ENCODE data around the gene PTCD3.

PTCD3 gene

DNA sequence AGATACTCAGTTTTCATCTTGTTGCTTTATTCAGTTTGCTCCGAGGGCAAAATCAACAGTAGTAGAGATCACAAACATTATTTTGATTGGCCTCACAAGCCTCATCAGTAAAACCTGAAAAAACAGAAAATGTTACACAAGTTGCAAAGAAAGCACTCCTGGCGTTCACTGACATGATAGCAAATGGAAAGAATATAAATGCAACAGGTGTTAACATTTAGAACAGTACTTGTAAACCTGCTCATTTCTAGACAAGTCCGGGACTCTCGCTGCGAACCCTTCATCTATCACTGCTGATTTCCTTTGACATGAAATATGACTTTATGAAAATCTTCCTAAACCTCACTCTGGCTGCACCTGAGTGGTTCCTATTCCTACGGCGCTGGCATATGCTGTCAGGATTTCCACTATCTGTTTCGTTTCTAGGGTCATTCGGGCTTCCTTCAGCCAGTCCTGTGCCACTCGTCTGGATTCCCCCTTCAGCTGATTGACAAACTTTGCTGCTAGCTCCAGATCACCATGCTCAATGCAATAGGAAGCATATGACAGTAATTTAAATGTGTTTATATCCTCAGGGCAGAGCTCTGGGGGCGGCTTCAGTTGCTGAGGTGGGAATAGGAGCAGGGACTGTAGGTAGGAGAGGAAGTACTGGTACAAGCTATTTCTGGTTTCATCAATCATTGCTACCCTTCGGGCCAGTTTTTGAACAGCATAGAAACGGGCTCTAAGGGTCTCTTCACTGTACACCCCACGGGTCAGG lies 38.1 kb downstream of the PTCD3 start:
- no peak for DNase-seq (ENCODE audit: low read depth)

DNA sequence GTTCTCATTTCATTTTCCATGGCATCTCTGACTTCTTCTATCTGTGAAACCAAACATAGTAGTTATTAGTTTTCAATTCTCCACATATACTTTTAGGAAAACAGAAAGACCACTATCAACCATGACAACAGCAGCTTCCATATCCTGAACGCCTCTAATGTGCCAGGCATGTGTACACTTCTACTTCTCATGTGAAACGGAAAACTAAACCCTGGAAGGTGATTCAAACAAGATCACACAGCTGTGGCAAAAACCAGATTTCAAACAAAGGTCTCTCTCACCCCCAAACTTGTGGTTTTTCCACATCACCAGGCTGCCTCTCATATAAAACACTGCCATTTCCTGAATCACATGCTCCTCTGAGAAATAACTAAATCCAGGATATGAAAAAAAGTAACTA lies 41.8 kb downstream of the PTCD3 start:
- DNase-seq (ENCODE audit: low read depth) = no peak

DNA sequence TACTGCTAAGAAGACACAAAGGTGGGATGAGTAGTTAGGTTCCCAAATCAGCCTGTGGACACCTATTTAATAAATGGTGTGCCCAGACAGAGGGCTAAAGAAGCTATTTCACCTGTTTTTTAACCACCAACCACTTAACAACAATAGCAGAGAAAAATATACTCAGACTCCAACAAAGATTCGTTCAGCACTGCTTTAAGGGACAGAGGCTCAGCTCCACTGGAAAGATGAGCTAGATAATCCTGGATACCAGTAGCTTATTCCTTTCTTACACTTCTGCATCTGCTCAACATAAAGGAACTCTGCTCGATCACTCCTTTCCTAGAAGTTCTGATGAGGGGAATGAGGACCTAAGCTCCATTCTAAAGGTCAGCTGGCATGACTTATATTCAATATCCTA lies 44.5 kb downstream of the PTCD3 start:
- no peak for DNase-seq (ENCODE audit: low read depth)

DNA sequence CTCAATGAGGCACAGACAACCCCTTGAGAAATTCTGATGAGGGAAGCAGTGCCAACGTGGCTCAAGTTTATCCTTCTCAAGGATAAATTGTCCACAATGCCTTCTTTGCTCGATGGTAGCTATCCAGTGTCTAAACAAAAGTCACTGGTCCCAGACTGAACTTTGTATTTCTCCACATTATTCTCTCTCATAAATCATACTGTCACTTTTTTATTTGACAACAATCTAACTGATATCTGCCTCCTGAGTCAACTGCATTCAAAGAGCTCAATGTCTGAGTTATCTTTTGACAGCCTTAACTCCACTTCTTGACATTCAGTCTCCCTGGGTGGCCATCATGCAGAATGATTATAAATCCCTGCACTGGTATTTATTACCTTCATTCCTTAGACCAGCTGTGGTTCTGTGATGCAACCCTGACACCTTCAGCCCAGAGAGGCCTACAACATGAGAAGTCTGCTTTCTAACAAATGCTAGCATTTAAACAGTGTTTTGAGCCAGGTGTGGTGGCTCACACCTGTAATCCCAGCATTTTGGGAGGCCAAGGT lies 51.0 kb downstream of the PTCD3 start:
- DNase-seq (ENCODE audit: low read depth) = no peak

GRCh38 chr2:86158286-86158685 lies 52.3 kb downstream of the PTCD3 start:
- DNase-seq (ENCODE audit: low read depth) = no peak

DNA sequence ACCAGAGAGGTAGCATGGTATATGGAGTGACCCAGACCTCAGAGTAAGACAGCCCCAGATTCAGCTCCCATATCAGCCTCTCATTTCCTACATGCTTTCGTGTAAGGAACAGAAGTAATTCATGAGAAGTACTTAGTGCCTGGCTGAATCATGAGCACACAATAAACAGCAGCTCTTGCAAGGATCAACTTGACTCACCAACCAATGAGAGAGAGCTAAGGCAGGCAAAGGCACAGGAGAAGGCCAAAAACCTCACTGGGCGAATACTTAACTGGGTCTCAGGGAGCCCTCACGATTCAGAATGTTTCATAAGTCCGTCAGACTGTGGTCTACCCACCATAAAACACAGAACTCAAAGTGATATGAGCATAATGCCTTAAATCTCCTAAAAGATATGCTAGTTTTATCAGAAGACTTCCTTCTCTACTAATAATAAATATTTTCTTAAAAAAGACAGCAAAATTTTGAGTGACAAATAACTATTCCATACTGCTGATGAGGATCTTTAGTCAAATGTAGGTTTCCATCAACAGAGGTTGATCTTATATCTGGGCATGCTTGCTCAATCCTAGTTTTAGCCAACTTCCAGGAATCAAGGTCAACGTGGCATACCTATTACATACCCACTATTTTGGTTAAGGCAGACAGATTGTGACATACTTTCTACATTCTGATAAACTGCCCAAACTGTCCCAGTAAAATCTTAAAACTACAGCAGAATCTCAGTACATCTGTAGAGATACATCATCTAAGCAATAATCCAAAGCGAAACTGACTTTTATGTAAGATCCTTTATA lies 54.3 kb downstream of the PTCD3 start:
- DNase-seq (ENCODE audit: low read depth) = no peak

- no peak for DNase-seq (ENCODE audit: low read depth)
Measured at GRCh38 chr2:86170449-86170848, 64.4 kb downstream of the PTCD3 start.

DNA sequence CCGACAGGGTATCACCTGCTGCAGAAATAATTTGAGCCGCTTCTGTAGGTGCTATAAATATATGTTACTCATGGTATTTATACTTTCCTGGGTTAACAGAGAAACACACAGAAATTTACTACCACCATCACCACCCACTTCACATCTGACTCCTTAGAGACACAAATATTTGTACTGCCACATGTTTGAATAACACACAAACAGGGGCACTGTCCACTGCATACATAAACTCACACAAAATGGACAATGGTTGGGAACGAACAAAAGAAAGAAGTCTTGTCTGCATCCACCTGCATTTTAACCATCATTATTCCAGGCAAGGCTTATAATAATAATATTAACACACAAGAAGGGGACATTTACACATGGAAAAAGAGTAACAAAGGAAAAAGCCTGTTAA lies 65.3 kb downstream of the PTCD3 start:
- DNase-seq (ENCODE audit: low read depth) = no peak

DNA sequence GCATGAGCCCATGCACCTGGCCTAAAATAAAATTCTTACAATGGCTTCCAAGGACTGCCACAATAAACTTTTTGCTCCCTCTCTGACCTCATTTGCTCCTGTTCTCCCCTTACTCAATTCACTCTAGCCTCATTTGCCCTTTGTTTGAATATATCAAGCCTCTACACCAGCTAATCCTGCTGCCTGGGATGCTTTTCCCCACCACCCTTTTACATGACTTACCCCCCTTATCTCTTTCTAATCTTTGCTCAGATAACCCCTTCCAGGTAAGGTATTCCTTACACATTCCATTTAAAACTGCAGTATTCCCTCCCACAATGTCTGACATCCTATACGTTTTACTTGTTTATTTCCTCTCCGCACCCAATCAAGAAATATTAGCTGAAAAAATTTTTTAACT lies 66.6 kb downstream of the PTCD3 start:
- DNase-seq (ENCODE audit: low read depth) = no peak

DNA sequence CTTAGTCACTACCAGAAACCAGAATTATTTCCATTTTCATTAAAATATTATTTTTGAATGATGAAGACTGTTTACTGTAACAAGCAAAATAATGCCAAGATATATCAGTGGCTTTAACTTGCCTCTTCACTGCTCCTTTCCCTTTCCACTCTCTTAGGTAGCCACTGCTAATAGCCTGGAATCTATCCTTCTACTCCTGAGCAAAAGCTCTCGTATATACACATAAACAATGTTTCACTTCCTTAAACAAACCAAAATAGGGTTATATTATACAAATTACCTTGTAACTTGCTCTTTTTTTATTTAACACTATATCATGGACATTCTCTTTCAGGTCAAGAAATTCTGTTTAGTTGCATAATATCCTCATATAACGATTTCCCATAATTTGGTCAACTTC lies 68.4 kb downstream of the PTCD3 start:
- DNase-seq (ENCODE audit: low read depth) = no peak

GRCh38 chr2:86175828-86176227 lies 69.8 kb downstream of the PTCD3 start:
- no peak for DNase-seq (ENCODE audit: low read depth)

GRCh38 chr2:86176597-86176996 lies 70.6 kb downstream of the PTCD3 start:
- DNase-seq (ENCODE audit: low read depth) = no peak

- DNase-seq (ENCODE audit: low read depth) = no peak
Measured at GRCh38 chr2:86185517-86186212, 79.6 kb downstream of the PTCD3 start.

GRCh38 chr2:86186431-86186830 lies 80.4 kb downstream of the PTCD3 start:
- no peak for DNase-seq (ENCODE audit: low read depth)

DNA sequence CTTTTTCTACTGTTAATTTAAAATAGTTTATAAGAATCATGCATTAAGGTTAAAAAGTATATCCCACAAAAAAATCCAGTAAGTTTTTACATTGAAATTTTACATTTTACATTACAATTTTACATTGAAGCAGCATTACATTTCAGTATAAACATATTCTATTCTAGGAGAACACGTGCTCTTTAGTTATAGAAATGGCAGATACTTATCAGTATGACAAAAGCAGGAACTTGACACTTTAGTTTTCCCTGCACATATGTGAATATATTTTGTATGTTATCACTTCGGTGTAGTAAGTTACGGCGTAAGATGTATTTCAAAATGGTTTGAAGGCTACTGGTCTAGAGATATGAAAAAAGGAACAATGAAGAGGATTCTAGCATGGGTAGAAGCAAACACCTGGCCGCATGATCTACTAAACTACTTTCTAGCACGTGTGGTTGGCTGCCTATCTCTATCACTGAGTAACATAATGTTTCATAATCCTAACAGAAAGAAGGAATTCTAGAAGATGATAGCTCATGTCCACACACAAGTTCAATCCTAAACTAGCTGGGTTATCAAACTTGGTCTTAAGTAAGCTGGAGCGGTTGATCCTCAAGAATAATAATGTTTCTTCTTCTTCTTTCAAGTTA lies 83.9 kb downstream of the PTCD3 start:
- no peak for DNase-seq (ENCODE audit: low read depth)
